T-helper 2 cell treated with Interferon-gamma antibody and Interleukin-4, amounts not matched to agents 5 μg/mL and 100 μg/mL, for 36 hours (primary cell): ENCODE measurements around the gene MESP2.

Source experiments
- DNase-seq: peaks from one replicate; pipeline ENCODE4 v3.0.0; 2021; ENCODE audit warnings: low spot score
- H3K27ac Mint-ChIP-seq: one replicate; pipeline ENCODE4 v1.8.0; 2021; ENCODE audit warnings: mild to moderate bottlenecking, mixed read lengths
- H3K27me3 Mint-ChIP-seq: one replicate; pipeline ENCODE4 v1.8.0; 2021; ENCODE audit warnings: low read depth, mixed read lengths
- H3K36me3 Mint-ChIP-seq: one replicate; pipeline ENCODE4 v1.8.0; 2021; ENCODE audit warnings: low read depth, mixed read lengths
- H3K4me1 Mint-ChIP-seq: one replicate; pipeline ENCODE4 v1.8.0; 2021; ENCODE audit warnings: low read depth, mixed read lengths
- H3K4me3 Mint-ChIP-seq: one replicate; pipeline ENCODE4 v1.8.0; 2022; ENCODE audit warnings: mild to moderate bottlenecking, moderate library complexity, mixed read lengths
- H3K9me3 Mint-ChIP-seq: one replicate; pipeline ENCODE4 v1.8.0; 2021; ENCODE audit warnings: mixed read lengths

MESP2 gene

DNA sequence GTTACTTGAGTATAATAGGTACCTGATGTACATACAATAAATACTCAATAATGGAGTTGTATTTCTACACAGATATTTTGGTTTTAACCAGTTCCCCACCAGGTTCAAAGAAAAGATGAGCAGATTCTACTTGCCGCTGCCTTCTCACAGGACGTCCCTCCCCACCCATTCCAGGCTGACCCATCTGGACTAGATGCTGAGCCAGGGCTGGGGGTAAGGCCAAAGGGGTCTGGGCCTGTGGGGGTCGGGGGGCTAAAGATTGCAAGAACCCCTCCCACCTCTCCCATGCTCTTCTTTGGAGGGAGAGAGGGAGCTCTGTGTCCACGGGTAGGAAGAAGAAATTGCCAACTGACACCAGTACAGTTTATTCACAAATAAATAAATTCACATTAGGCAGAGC lies 26.6 kb upstream of the MESP2 start:
- Mint-ChIP-seq H3K9me3 (no peaks in the 10 kb centered on the region), H3K27me3 (peaks cover 13% of the 10 kb centered on the region), H3K4me3 (peak overlapping the region; percentile 72), H3K36me3 (no peaks in the 10 kb centered on the region), H3K27ac (no peak overlapping the region), H3K4me1 (peaks cover 5% of the 10 kb centered on the region)
- no peak for DNase-seq

DNA sequence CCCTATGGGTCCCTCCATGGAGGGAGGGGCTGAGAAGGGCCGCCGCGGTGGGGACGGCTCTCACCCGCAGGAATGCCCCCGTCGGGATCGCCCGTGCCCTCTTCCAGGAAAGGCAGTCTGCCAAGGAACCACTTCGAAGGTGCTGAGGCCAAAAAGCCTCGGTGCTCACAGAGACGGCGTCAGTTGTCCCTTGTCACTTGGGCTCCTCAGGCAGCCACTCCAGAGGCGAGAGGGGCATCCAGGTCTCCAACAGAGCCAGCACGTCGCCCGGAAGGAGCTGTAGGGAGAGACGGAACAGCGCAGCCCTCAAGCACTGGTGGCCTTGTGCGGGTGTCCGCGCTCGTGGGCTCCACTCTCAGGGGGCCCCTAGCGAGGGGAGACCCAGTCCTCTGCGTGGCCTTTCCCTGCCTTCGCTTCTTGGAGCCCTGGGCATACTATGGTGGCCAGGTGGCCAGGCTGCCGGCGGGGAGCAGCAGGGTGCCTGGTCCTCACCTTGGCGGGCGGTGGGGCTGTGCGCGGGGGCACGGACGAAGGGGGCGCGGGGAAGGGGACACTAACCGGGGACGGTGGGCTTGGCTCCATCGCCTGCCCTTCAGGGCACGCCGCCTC lies 26.1 kb upstream of the MESP2 start:
- peaks cover 5% of the 10 kb centered on the region for H3K4me1 Mint-ChIP-seq
- no peaks in the 10 kb centered on the region for H3K36me3 Mint-ChIP-seq
- peak overlapping the region; percentile 72 for H3K4me3 Mint-ChIP-seq
- peaks cover 17% of the 10 kb centered on the region for H3K27me3 Mint-ChIP-seq
- H3K9me3 Mint-ChIP-seq, result no peaks in the 10 kb centered on the region
- DNase-seq, result no peak
- peak overlapping the region; percentile 39 for H3K27ac Mint-ChIP-seq

DNA sequence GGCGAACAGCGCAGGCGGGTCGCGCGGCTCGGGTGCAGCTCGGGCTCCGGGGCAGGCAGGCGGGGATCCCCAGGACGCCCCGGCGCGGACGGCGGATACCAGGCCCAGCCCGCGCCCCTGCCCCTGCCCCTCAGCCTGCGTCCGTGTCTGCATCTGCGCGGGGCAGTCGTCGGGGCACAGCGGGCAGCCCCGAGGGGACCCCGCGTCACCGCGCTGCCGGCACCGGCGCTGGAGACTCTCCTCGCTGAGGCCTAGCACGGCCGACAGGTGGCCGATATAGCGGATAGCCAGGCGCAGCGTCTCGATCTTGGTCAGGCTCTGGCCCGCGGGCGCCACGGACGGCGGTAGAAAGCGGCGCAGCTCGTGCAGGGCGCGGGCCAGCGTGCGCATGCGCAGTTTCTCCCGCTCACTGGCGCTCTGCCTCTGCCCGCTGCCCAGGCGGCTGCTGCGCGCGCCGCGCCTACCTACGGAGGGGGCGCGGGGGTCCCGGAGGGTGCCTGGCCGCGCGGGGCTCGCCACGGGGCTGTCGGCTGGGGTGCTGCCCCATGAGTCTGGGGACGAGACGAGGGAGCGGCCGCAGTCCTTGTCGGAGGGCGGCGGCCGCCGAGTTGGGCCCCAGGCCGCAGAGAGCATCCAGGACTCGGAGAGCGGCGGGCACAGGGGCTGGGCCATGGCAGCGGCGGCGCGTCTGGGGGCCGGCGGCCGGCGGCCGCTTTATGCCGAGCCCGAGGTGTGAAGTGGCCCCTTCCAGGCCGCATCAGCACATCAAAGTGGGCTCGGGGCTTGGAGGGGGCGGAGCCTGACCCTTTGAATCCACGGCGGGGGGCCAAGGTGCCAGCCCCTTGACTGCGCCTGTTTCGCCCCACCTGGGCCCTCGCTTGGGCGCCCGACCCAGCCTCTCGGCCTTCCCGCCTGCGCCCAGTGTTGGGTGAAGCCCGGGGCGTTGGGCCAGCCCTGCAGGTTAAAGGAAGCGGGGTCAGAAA lies 25.3 kb upstream of the MESP2 start, which contains the start of gene MESP1:
MESP1 (minus strand) TSS at position 690 of the 983 bp plus-strand sequence; CDS start at position 672, 18 bp downstream.
- H3K4me3 Mint-ChIP-seq, result peak within 1 kb of the TSS; percentile 72
- H3K36me3 Mint-ChIP-seq, result no peaks in the 10 kb centered on the region
- DNase-seq, result peak; percentile 93
- peaks cover 22% of the 10 kb centered on the region for H3K27me3 Mint-ChIP-seq
- no peaks in the 10 kb centered on the region for H3K9me3 Mint-ChIP-seq
- peak within 1 kb of the TSS; percentile 39 for H3K27ac Mint-ChIP-seq
- H3K4me1 Mint-ChIP-seq, result peaks cover 5% of the 10 kb centered on the region

DNA sequence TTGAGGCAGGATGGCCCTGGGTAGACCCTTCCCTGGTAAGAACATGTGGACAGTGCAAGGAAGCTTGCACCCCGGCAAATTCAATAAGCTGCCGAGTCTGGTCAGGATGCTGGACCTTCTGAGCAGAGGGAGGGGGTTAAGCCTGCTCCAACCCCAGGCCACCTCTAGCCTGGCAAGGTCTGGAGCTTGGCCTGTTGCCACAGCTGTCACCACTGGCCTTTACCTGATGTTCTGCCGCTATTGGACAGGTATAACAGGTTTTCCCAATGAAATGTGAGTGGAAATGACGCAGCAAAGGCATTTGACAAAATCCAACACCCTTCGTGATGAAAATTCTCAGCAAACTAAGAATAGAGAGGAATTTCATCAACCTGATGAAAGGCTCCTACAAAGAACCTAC lies 24.4 kb upstream of the MESP2 start:
- H3K4me3 Mint-ChIP-seq, result peak overlapping the region; percentile 15
- no peaks in the 10 kb centered on the region for H3K36me3 Mint-ChIP-seq
- H3K4me1 Mint-ChIP-seq, result peaks cover 5% of the 10 kb centered on the region
- no peak overlapping the region for H3K27ac Mint-ChIP-seq
- H3K27me3 Mint-ChIP-seq, result peaks cover 24% of the 10 kb centered on the region
- H3K9me3 Mint-ChIP-seq, result no peaks in the 10 kb centered on the region
- DNase-seq, result no peak

DNA sequence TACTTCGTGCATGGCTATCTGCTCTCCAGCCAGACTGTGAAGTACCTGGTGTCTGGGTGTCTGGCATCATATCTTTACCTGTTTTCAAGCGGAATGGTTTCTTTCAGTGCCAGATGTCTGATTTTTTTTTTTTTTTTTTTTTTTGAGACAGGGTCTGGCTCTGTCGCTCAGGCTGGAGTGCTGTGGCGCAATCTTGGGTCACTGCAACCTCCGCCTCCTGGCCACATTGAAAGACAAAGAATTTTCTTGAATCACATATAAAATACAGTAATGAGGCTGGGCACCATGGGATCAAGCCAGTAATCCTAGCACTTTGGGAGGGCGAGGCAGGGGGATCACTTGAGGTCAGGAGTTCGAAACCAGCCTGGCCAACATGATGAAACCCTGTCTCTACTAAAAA lies 22.3 kb upstream of the MESP2 start:
- H3K4me1 Mint-ChIP-seq, result peaks cover 5% of the 10 kb centered on the region
- H3K9me3 Mint-ChIP-seq, result no peaks in the 10 kb centered on the region
- H3K27me3 Mint-ChIP-seq, result peaks cover 24% of the 10 kb centered on the region
- H3K27ac Mint-ChIP-seq, result no peak overlapping the region
- no peak for DNase-seq
- no peaks in the 10 kb centered on the region for H3K36me3 Mint-ChIP-seq
- no peak overlapping the region for H3K4me3 Mint-ChIP-seq

DNA sequence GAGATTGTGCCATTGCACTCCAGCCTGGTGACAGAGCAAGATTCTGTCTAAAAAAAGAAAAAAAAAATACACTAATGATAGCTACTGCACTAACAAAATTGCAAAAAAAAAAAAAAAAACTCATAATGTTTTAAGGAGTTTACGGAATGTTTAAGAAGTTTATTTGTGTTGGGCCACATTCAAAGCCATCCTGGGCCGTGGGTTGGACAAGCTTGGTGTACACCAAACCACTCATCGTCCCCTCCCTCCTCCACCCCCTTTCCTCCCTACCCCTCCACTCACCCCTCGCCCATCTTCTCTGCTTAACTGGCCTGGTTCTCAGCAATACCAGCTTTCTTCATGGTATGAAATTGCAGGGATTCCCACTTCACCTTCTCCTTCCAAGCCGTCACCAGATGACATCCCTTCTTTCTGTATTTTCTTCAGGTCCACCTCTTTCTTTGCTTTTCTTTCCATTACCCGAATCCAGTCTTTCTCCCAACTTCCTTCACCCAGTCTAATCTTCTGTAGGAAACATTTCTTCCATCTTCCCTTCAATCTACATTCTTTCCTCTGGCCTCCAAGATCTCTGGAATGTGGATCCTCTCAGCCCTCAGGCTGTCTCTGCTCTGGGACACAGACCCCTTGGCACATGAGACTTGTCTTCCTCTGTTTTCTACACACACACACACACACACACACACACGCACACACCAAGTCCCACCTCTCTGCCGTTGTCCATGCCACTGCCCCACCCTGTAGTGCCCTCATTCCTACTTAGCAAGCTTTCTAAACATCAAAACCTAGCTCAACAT lies 21.6 kb upstream of the MESP2 start:
- Mint-ChIP-seq H3K9me3 (no peaks in the 10 kb centered on the region), H3K27ac (no peak overlapping the region), H3K4me1 (peaks cover 4% of the 10 kb centered on the region), H3K36me3 (no peaks in the 10 kb centered on the region), H3K27me3 (peaks cover 20% of the 10 kb centered on the region), H3K4me3 (no peak overlapping the region)
- DNase-seq, result no peak

DNA sequence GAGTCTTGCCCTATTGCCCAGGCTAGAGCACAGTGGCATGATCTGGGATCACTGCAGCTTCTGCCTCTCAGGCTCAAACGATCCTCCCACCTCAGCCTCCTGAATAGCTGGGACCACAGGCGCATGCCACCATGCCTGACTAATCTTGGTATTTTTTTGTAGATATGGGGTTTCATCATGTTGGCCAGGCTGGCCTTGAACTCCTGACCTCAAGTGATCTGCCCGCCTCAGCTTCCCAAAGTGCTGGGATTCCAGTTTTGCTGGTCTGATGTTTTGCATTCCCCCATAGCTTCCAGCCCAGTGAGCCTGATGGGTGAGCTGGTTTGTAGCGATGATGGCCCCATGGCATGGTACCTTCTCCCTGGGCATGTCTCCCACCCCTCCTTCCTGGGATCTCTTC lies 20.4 kb upstream of the MESP2 start:
- no peaks in the 10 kb centered on the region for H3K9me3 Mint-ChIP-seq
- peaks cover 22% of the 10 kb centered on the region for H3K27me3 Mint-ChIP-seq
- H3K27ac Mint-ChIP-seq, result no peak overlapping the region
- H3K4me1 Mint-ChIP-seq, result peaks cover under 1% of the 10 kb centered on the region
- no peak overlapping the region for H3K4me3 Mint-ChIP-seq
- no peak for DNase-seq
- H3K36me3 Mint-ChIP-seq, result no peaks in the 10 kb centered on the region

DNA sequence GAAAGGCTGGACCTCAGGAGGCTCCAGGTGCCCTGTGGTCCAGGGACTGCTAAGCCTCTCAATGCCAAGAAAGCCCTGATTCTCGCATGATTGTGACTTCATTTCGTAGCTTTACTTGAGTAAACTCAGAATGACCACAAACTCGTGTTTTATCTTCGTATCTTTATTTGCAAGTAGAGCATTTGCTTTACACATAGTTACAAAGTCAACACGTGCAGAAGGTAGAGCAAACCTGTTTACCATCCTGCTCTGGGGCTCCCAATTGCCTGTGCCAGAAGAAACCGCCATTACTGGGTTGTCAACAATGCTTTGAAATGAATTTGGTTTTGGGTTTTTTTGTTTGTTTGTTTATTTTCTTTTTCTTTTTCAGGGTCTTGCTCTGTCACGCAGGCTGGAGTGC lies 19.2 kb upstream of the MESP2 start:
- H3K36me3 Mint-ChIP-seq, result no peaks in the 10 kb centered on the region

DNA sequence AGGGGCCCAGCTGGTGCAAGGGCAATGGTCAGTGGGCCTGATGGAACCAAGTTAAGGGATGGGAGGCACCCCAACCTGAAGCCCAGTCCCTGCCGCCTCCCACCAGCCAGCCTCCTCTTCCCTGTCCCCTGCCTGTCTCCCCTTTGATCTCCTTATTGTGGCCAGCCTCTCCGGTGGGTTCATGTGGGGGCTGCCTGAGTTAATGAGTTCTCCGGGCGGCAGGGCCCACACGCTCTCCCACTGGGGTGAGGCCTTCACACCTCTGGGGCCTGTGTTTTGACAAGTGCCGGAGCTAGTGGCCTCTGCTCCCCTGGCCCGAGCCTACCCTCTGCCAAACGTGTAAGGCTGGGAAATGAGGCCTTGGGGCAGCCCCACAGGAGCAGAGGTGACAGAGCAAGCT lies 17.8 kb upstream of the MESP2 start:
- Mint-ChIP-seq H3K4me1 (peaks cover 4% of the 10 kb centered on the region), H3K27ac (no peak overlapping the region), H3K27me3 (peaks cover 15% of the 10 kb centered on the region), H3K9me3 (no peaks in the 10 kb centered on the region), H3K4me3 (no peak overlapping the region), H3K36me3 (no peaks in the 10 kb centered on the region)
- no peak for DNase-seq

More for the DNA sequence above, 19.2 kb upstream of the MESP2 start:
- H3K4me3 Mint-ChIP-seq, result no peak overlapping the region
- no peaks in the 10 kb centered on the region for H3K9me3 Mint-ChIP-seq
- H3K27ac Mint-ChIP-seq, result no peak overlapping the region
- DNase-seq, result no peak
- peaks cover 4% of the 10 kb centered on the region for H3K4me1 Mint-ChIP-seq
- H3K27me3 Mint-ChIP-seq, result peaks cover 23% of the 10 kb centered on the region

DNA sequence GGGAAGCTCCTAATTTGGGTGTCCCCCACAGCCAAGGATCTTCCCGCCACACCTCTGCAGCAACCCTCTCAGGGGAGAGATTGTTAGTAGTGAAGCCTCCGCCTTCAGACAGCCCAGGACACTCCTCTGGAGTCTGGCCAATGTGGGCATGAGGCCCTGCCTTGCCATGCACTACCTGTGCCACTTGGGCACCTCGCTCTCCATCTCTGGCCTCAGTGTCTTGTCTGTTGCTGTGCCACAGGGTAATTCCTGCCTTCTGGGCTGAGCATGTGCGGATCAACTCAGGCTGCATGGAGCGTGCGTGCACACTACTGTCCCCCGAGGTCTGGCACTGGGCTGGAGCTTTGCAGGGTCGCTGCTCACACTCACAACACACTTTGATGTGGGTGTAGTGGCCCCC lies 17.2 kb upstream of the MESP2 start:
- no peaks in the 10 kb centered on the region for H3K9me3 Mint-ChIP-seq
- H3K27me3 Mint-ChIP-seq, result peaks cover 15% of the 10 kb centered on the region
- no peaks in the 10 kb centered on the region for H3K36me3 Mint-ChIP-seq
- H3K4me3 Mint-ChIP-seq, result no peak overlapping the region
- peaks cover 4% of the 10 kb centered on the region for H3K4me1 Mint-ChIP-seq
- no peak for DNase-seq
- H3K27ac Mint-ChIP-seq, result no peak overlapping the region

DNA sequence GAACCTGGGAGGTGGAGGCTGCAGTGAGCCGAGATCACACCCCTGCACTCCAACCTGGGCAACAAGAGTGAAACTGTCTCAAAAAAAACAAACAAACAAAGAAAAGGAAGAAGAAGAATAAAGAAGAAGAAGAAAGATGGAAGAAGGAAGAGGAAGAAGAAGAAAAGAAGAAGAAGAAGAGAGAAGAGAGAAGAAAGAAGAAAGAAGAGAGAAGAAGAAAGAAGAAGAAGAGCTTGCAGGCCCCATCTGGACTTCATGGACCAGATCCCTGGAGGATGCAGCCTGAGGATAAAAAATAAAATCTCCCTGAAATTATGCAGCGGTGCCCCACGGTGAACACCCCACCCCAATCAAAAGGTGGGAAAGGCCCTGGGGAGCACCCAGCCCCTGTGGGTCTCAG lies 16.3 kb upstream of the MESP2 start:
- Mint-ChIP-seq H3K4me1 (peaks cover 4% of the 10 kb centered on the region), H3K36me3 (no peaks in the 10 kb centered on the region), H3K27ac (no peak overlapping the region), H3K9me3 (no peaks in the 10 kb centered on the region), H3K4me3 (no peak overlapping the region), H3K27me3 (peaks cover 12% of the 10 kb centered on the region)
- DNase-seq, result no peak

DNA sequence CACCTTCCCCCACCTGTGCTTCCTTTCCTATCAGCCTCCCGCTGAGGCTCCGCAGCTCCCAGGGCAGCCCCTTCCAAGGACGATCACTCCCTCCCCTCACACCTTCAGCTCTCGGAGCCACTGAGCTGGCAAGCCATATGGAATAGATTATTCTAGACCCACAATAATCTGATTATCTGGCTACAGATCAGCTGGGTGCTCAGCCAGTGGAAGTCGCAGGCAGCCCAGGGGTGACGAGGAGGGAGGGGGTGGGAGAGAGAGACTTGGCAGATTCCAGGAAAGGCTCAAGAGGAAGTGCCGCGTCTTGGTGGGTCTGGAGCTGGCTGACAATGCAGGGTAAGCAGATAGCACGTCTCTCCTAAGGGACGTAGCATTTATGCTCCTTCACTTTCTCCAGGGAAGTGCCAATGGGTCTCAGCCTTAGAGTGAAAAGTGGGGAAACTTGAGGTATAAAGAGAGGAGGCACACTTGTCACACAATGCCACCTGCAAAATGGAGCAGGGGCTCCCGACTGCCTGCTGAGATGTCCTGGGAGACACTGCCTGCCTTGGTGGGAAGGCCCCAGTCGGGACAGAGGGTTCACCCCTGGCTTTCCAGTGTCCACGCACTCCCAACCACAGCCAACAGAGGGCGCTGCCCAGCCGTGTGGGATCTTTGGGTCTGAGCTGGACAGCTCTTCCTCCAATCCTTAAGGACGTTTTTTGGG lies 15.7 kb upstream of the MESP2 start:
- no peaks in the 10 kb centered on the region for H3K36me3 Mint-ChIP-seq
- no peak overlapping the region for H3K27ac Mint-ChIP-seq
- H3K4me3 Mint-ChIP-seq, result no peak overlapping the region
- DNase-seq, result peak; percentile 64
- no peaks in the 10 kb centered on the region for H3K9me3 Mint-ChIP-seq
- peaks cover 9% of the 10 kb centered on the region for H3K27me3 Mint-ChIP-seq
- H3K4me1 Mint-ChIP-seq, result peaks cover 4% of the 10 kb centered on the region

DNA sequence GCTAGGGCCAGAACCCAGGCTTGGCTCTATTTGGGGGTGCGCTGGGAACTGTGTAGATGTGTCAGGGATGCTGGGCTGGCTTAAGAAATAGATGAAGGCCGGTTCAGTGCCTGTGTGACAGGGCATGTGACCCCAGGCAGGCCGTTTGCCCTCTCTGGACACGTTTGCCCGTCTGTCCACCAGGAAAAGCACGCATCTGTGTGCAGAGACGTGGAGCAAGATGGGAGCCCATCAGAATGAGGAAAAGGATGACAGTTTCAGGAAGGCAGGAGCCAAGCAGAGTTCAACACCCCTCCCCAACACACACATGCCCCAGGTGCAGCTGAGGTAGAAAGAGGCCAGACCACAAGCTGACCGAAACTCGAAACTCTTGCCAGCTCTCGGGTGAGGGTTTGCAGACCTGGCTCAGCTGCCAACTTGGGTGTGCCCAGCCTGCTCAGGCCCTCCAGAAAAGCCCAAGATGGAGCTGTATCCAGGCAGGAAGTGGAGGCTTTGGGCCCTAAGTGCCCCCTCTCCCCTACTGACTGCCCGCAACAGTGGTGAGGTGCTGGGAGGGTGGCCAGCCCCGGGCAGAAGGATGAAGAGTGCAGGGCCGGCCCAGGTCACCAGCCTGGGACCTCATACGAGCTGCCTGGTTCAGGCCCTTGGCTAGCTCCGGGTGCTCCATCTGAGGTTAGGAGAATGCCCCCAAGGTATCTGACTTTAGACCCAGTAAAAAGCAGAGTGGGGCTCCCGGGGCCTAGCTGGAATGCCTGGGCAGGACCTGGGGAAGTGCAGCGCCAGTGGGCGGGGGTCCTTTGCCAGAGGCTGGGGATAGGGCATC lies 14.9 kb upstream of the MESP2 start:
- Mint-ChIP-seq H3K27me3 (peaks cover 3% of the 10 kb centered on the region), H3K36me3 (no peaks in the 10 kb centered on the region), H3K9me3 (no peaks in the 10 kb centered on the region), H3K4me1 (peaks cover 4% of the 10 kb centered on the region), H3K4me3 (no peak overlapping the region), H3K27ac (no peak overlapping the region)
- no peak for DNase-seq
